ENCODE results near the gene SETMAR. TPM values are rescaled to one million over a fixed set of nuclear protein-coding genes. Genes with fewer than 3 reads are reported as not detected.
A peak's percentile ranks its signal among the peaks of the same experiment; 100 is the strongest.

The SETMAR gene
- total and polyA plus RNA-seq, 2 of the 13 experiments (the other 11 are each of a cell fraction or from before 2014, with no cell fraction given): 7.0 to 16.7 TPM

GRCh38 chr3:4336850-4337546 is 33.8 kb downstream of the SETMAR start:
- no peak for TF ChIP-seq ZNF598 (CRISPR knock-in tag; IDR thresholded peaks at IDR 0.05; ENCODE audit: borderline replicate concordance)
- TF ChIP-seq RXRA (CRISPR knock-in tag; IDR thresholded peaks at IDR 0.05): no peak
- 0 out of 4 replicates have a peak, but pooled peaks of 1 of the 2 experiments have one; percentile 7 for TF ChIP-seq MAFK (conservative IDR thresholded peaks at IDR 0.05 in 1 of 2, IDR thresholded peaks at IDR 0.05 in 1 of 2; ENCODE audit: low read length in 2 of 2)
- TF ChIP-seq MAFF (IDR thresholded peaks at IDR 0.05; ENCODE audit: low read depth, low read length): 0 out of 2 replicates have a peak, but pooled peaks have one; percentile 3
- no peaks in the 10 kb centered on the region for H3K79me2 ChIP-seq (ENCODE audit: insufficient read depth, low read length)
- no peaks in the 10 kb centered on the region for H3K27me3 ChIP-seq (ENCODE audit: control insufficient read depth in 1 of 2, insufficient read depth in 2 of 2, low read length in 2 of 2)
- H3K4me1 ChIP-seq (ENCODE audit: insufficient read depth, low read length): peaks cover 22% of the 10 kb centered on the region
- intact Hi-C loops (cut with micrococcal nuclease; ENCODE audit: unreplicated experiment): no loop called here
- no peak overlapping the region for H3K27ac ChIP-seq (ENCODE audit: extremely low read length, insufficient read depth, low read length)
- in situ Hi-C loops (cut with HindIII; ENCODE audit: extremely low pct_ligation_motif_present, low pct_unique_long_range_greater_than_20kb): no loop called here
- H3K36me3 ChIP-seq (replicated peaks in 1 of 2; ENCODE audit: control insufficient read depth in 1 of 2, insufficient read depth in 2 of 2, low read length in 2 of 2): peaks cover 0 to 2% of the 10 kb centered on the region in 2 experiments; a peak in 1 of 5 replicates
- no peak for FAIRE-seq
- ATAC-seq: no peak
- DNase-seq (ENCODE audit: low spot score): no peak
- H4K20me1 ChIP-seq (ENCODE audit: insufficient read depth, low read length): no peaks in the 10 kb centered on the region
- no peak overlapping the region for H3K9ac ChIP-seq (ENCODE audit: insufficient read depth, low read depth, low read length)
- no peak overlapping the region for H3K4me2 ChIP-seq (ENCODE audit: low read depth, low read length)
- H3K9me3 ChIP-seq (ENCODE audit: low read length): no peaks in the 10 kb centered on the region
- H2AFZ ChIP-seq (ENCODE audit: low read length): no peak overlapping the region
- ChIA-PET POLR2A (no interaction called here), CTCF (ENCODE audit: low intra/inter-chr PET ratio, low total read pairs) (no interaction called here)
- H3K4me3 ChIP-seq (replicated peaks in 1 of 3; ENCODE audit: insufficient read depth in 1 of 3, low read depth in 2 of 3, low read length in 3 of 3): no peak overlapping the region
- no TSS peak for BruUV-seq (replicated peaks)
- WGBS (ENCODE audit: low lambda C conversion rate): 78% methylated on average over 3 of the region's 3 CpGs

DNA sequence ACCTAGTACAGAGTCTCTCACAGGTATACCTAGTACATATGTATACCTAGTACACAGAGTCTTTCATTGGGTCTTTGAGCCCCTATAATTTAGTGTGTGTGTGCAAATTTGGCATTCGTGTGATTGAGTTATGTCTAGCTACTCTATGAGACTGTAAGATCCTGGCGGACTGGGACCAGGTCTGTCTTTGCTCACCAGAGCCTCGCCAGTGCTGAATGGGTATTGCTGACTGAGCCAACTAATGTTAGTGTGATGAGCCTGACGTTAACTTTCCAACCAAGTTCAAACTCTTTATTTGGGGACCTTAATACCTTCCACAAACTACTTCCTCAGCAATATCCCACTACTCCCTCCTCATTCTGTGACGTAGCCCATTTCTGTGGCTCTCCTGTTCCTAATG is 35.6 kb downstream of the SETMAR start:
- ATAC-seq (no peak), FAIRE-seq (no peak), DNase-seq (ENCODE audit: low spot score) (no peak)
- no peak overlapping the region for H3K27ac ChIP-seq (ENCODE audit: extremely low read length, insufficient read depth, low read length)
- no peak overlapping the region for H3K4me2 ChIP-seq (ENCODE audit: low read depth, low read length)
- ChIA-PET CTCF (ENCODE audit: low intra/inter-chr PET ratio, low total read pairs) (no interaction called here), POLR2A (no interaction called here)
- H4K20me1 ChIP-seq (ENCODE audit: insufficient read depth, low read length): no peaks in the 10 kb centered on the region
- peaks cover 0 to 2% of the 10 kb centered on the region in 2 experiments; a peak in 1 of 5 replicates for H3K36me3 ChIP-seq (replicated peaks in 1 of 2; ENCODE audit: control insufficient read depth in 1 of 2, insufficient read depth in 2 of 2, low read length in 2 of 2)
- 98% methylated on average over 5 of the region's 5 CpGs for WGBS (ENCODE audit: low lambda C conversion rate)
- no peak overlapping the region for H3K9ac ChIP-seq (ENCODE audit: insufficient read depth, low read depth, low read length)
- H3K9me3 ChIP-seq (ENCODE audit: low read length): no peaks in the 10 kb centered on the region
- no peaks in the 10 kb centered on the region for H3K79me2 ChIP-seq (ENCODE audit: insufficient read depth, low read length)
- in situ Hi-C loops (cut with HindIII; ENCODE audit: extremely low pct_ligation_motif_present, low pct_unique_long_range_greater_than_20kb): no loop called here
- H2AFZ ChIP-seq (ENCODE audit: low read length): no peak overlapping the region
- no TSS peak for BruUV-seq (replicated peaks)
- peaks cover 5% of the 10 kb centered on the region for H3K4me1 ChIP-seq (ENCODE audit: insufficient read depth, low read length)
- intact Hi-C loops (cut with micrococcal nuclease; ENCODE audit: unreplicated experiment): no loop called here
- H3K4me3 ChIP-seq (replicated peaks in 1 of 3; ENCODE audit: insufficient read depth in 1 of 3, low read depth in 2 of 3, low read length in 3 of 3): no peak overlapping the region
- H3K27me3 ChIP-seq (ENCODE audit: control insufficient read depth in 1 of 2, insufficient read depth in 2 of 2, low read length in 2 of 2): no peaks in the 10 kb centered on the region
- TF ChIP-seq ZNF761 (CRISPR knock-in tag; conservative IDR thresholded peaks at IDR 0.05): no peak
- TF ChIP-seq ZNF264 (CRISPR knock-in tag; IDR thresholded peaks at IDR 0.05): no peak
- no peak for TF ChIP-seq STAG1 (CRISPR knock-in tag; IDR thresholded peaks at IDR 0.05)
- TF ChIP-seq NONO (IDR thresholded peaks at IDR 0.05): no peak
- TF ChIP-seq NONO (CRISPR knock-in tag; conservative IDR thresholded peaks at IDR 0.05): no peak
- no peak for TF ChIP-seq MTA3 (CRISPR knock-in tag; IDR thresholded peaks at IDR 0.05)
- no peak for TF ChIP-seq THAP8 (CRISPR knock-in tag; IDR thresholded peaks at IDR 0.05; ENCODE audit: borderline replicate concordance)
- no peak for TF ChIP-seq ZFAT (CRISPR knock-in tag; conservative IDR thresholded peaks at IDR 0.05)
- TF ChIP-seq CTCF (CRISPR knock-in tag; IDR thresholded peaks at IDR 0.05): no peak
- no peak for TF ChIP-seq SNAPC2 (CRISPR knock-in tag; IDR thresholded peaks at IDR 0.05)
- no peak for TF ChIP-seq TERF1 (CRISPR knock-in tag; IDR thresholded peaks at IDR 0.05)
- TF ChIP-seq ZEB1 (IDR thresholded peaks at IDR 0.05; ENCODE audit: insufficient replicate concordance, low read depth): no peak
